OCI-LY1 (cell line): ENCODE results near the gene CRYZ.
"Not testable (repeated sequence)": the region's sequence is repeated elsewhere in the genome, so short reads cannot be mapped to it uniquely, and the experiment has no call there.

ENCODE experiments used
- H2AFZ ChIP-seq: fragments of 200-600 bp; sonication (generic), shearing (Covaris generic); 2 replicates; pipeline ENCODE4 v1.6.0; 2014; ENCODE audit warnings: antibody characterized with exemption, mild to moderate bottlenecking, low read length
- H3F3A ChIP-seq: fragments of 200-600 bp; sonication (generic), shearing (Covaris generic); 2 replicates; pipeline ENCODE4 v1.6.0; 2014; ENCODE audit warnings: mild to moderate bottlenecking, antibody characterized with exemption, low read length, moderate library complexity; ENCODE audit not compliant: insufficient read depth
- H3K27ac ChIP-seq: fragments of 200-600 bp; sonication (generic); 2 replicates; pipeline ENCODE4 v1.5.1; 2014; ENCODE audit warnings: low read length, mixed run types, mild to moderate bottlenecking, low read depth; ENCODE audit not compliant: poor library complexity, severe bottlenecking
- H3K27me3 ChIP-seq: fragments of 200-600 bp; sonication (generic); 2 replicates; pipeline ENCODE4 v1.6.0; 2014; ENCODE audit warnings: antibody characterized with exemption, mild to moderate bottlenecking, low read length, moderate library complexity; ENCODE audit not compliant: insufficient read depth
- H3K36me3 ChIP-seq: fragments of 200-600 bp; sonication (generic); 2 replicates; pipeline ENCODE4 v1.6.1; 2014; ENCODE audit warnings: mild to moderate bottlenecking, antibody characterized with exemption, low read length, moderate library complexity, mixed read lengths; ENCODE audit not compliant: insufficient read depth
- H3K4me1 ChIP-seq: fragments of 200-600 bp; sonication (generic); 2 replicates; pipeline ENCODE4 v1.5.1; 2014; ENCODE audit warnings: mild to moderate bottlenecking, low read length, moderate library complexity; ENCODE audit not compliant: insufficient read depth, severe bottlenecking
- H3K4me2 ChIP-seq: fragments of 200-600 bp; sonication (generic), shearing (Covaris generic); 2 replicates; pipeline ENCODE4 v1.6.1; 2014; ENCODE audit warnings: low read length
- H3K4me3 ChIP-seq: fragments of 200-600 bp; sonication (generic); 2 replicates; pipeline ENCODE4 v1.5.1; 2014; ENCODE audit warnings: low read length, low read depth, mild to moderate bottlenecking, mixed read lengths; ENCODE audit not compliant: poor library complexity, severe bottlenecking
- H3K79me2 ChIP-seq: fragments of 200-600 bp; shearing (Covaris generic); 2 replicates; pipeline ENCODE4 v1.6.1; 2016; ENCODE audit warnings: mixed run types, low read length, mixed read lengths; ENCODE audit not compliant: insufficient read depth
- H3K9ac ChIP-seq: fragments of 200-600 bp; sonication (generic), shearing (Covaris generic); 2 replicates; pipeline ENCODE4 v1.6.1; 2014; ENCODE audit warnings: mild to moderate bottlenecking, low read length, mixed read lengths
- H3K9me2 ChIP-seq: fragments of 200-600 bp; sonication (generic), shearing (Covaris generic); 2 replicates; pipeline ENCODE4 v1.6.1; 2014; ENCODE audit warnings: low read depth, mild to moderate bottlenecking, low read length, mixed read lengths
- H3K9me3 ChIP-seq: fragments of 200-600 bp; shearing (Covaris generic); 2 replicates; pipeline ENCODE4 v1.6.1; 2014; ENCODE audit warnings: low read length, mixed read lengths
- H4K20me1 ChIP-seq: fragments of 200-600 bp; sonication (generic), shearing (Covaris generic); 2 replicates; pipeline ENCODE4 v1.6.0; 2016; ENCODE audit warnings: mild to moderate bottlenecking, low read length; ENCODE audit not compliant: insufficient read depth
- EZH2 ChIP-seq: fragments of 200-600 bp; sonication (generic), shearing (Covaris generic); IDR thresholded peaks from 2 replicates; pipeline ENCODE4 v1.8.0; 2017; ENCODE audit warnings: borderline replicate concordance, mixed run types, mild to moderate bottlenecking, antibody characterized with exemption, low read length, moderate library complexity, mixed read lengths
- TF ChIP-seq, protein P1 (sequence below): fragments of 200-600 bp; sonication (generic), shearing (Covaris generic); IDR thresholded peaks from 2 replicates; pipeline ENCODE4 v1.5.1; 2017; ENCODE audit warnings: mild to moderate bottlenecking, antibody characterized with exemption, low read length, moderate library complexity, mixed read lengths

Gene CRYZ

GRCh38 chr1:74753104-74753503, 20.3 kb upstream of the CRYZ start:
- peaks cover 67% of the 10 kb centered on the region for H3K36me3 ChIP-seq
- no peak overlapping the region for H2AFZ ChIP-seq
- H3F3A ChIP-seq: no peaks in the 10 kb centered on the region
- TF ChIP-seq, protein P1, sequence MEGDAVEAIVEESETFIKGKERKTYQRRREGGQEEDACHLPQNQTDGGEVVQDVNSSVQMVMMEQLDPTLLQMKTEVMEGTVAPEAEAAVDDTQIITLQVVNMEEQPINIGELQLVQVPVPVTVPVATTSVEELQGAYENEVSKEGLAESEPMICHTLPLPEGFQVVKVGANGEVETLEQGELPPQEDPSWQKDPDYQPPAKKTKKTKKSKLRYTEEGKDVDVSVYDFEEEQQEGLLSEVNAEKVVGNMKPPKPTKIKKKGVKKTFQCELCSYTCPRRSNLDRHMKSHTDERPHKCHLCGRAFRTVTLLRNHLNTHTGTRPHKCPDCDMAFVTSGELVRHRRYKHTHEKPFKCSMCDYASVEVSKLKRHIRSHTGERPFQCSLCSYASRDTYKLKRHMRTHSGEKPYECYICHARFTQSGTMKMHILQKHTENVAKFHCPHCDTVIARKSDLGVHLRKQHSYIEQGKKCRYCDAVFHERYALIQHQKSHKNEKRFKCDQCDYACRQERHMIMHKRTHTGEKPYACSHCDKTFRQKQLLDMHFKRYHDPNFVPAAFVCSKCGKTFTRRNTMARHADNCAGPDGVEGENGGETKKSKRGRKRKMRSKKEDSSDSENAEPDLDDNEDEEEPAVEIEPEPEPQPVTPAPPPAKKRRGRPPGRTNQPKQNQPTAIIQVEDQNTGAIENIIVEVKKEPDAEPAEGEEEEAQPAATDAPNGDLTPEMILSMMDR: no peak
- no peak for TF ChIP-seq EZH2
- no peaks in the 10 kb centered on the region for H3K79me2 ChIP-seq
- no peak overlapping the region for H3K4me2 ChIP-seq
- H3K4me3 ChIP-seq: no peak overlapping the region
- no peaks in the 10 kb centered on the region for H3K9me3 ChIP-seq
- no peaks in the 10 kb centered on the region for H3K9me2 ChIP-seq
- no peaks in the 10 kb centered on the region for H3K27me3 ChIP-seq
- H3K27ac ChIP-seq: no peak overlapping the region
- no peak overlapping the region for H3K9ac ChIP-seq
- no peaks in the 10 kb centered on the region for H4K20me1 ChIP-seq
- H3K4me1 ChIP-seq: no peaks in the 10 kb centered on the region

- H3K36me3 ChIP-seq: peaks cover 45% of the 10 kb centered on the region
- no peak for TF ChIP-seq EZH2
- TF ChIP-seq, protein P1: no peak
- H3K9me3 ChIP-seq: no peaks in the 10 kb centered on the region
- no peaks in the 10 kb centered on the region for H3K4me1 ChIP-seq
- no peak overlapping the region for H3K27ac ChIP-seq
- H3K79me2 ChIP-seq: no peaks in the 10 kb centered on the region
- H3K9me2 ChIP-seq: no peaks in the 10 kb centered on the region
- H3K4me2 ChIP-seq: no peak overlapping the region
- H3K27me3 ChIP-seq: no peaks in the 10 kb centered on the region
- no peaks in the 10 kb centered on the region for H4K20me1 ChIP-seq
- no peak overlapping the region for H3K9ac ChIP-seq
- H3K4me3 ChIP-seq: no peak overlapping the region
- no peaks in the 10 kb centered on the region for H3F3A ChIP-seq
- H2AFZ ChIP-seq: no peak overlapping the region
Measured at GRCh38 chr1:74748960-74749359, 16.1 kb upstream of the CRYZ start.

DNA sequence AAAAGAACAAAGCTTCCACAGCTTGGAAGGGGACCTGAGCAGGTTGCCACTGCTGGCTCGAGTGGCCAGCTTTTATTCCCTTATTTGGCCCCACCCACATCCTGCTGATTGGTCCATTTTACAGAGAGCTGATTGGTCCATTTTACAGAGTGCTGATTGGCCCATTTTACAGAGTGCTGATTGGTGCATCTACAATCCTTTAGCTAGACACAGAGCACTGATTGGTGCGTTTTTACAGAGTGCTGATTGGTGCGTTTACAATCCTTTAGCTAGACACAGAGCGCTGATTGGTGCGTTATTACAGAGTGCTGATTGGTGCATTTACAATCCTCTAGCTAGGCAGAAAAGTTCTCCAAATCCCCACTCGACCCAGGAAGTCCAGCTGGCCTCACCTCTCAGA, 12.4 kb upstream of the CRYZ start:
- H3K4me1 ChIP-seq: not testable (repeated sequence)

GRCh38 chr1:74740307-74740980, 7.6 kb upstream of the CRYZ start:
- H3K36me3 ChIP-seq: peaks cover 70% of the 10 kb centered on the region
- not testable (repeated sequence) for H3K4me2 ChIP-seq, H3F3A ChIP-seq, H3K4me3 ChIP-seq, H3K27ac ChIP-seq, H3K4me1 ChIP-seq, H3K9ac ChIP-seq, H3K9me2 ChIP-seq, H4K20me1 ChIP-seq, H2AFZ ChIP-seq, H3K79me2 ChIP-seq, H3K27me3 ChIP-seq, H3K9me3 ChIP-seq

More for the DNA sequence above, 12.4 kb upstream of the CRYZ start:
- not testable (repeated sequence) for H4K20me1 ChIP-seq, H3K27ac ChIP-seq, H3K4me3 ChIP-seq, H3K9ac ChIP-seq, H2AFZ ChIP-seq, H3K79me2 ChIP-seq, H3K27me3 ChIP-seq, H3F3A ChIP-seq, H3K4me2 ChIP-seq, H3K9me3 ChIP-seq, H3K9me2 ChIP-seq
- H3K36me3 ChIP-seq: peaks cover 53% of the 10 kb centered on the region
